HG03342 (cell line): ENCODE measurements around the gene RRP7A.
"Not testable (repeated sequence)": the region's sequence is repeated elsewhere in the genome, so short reads cannot be mapped to it uniquely, and the experiment has no call there.

Experiments
- ATAC-seq: cut with Tn5 transposase; IDR thresholded peaks from one replicate; pipeline ENCODE4 v1.9.1; 2021; ENCODE audit warnings: mild to moderate bottlenecking, moderate library complexity; ENCODE audit not compliant: unreplicated experiment

RRP7A gene, protein sequence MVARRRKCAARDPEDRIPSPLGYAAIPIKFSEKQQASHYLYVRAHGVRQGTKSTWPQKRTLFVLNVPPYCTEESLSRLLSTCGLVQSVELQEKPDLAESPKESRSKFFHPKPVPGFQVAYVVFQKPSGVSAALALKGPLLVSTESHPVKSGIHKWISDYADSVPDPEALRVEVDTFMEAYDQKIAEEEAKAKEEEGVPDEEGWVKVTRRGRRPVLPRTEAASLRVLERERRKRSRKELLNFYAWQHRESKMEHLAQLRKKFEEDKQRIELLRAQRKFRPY

GRCh38 chr22:42519525-42520401, at the start of gene RRP7A:
Gene RRP7A, minus strand, starts transcription at chr22:42519796. Its CDS starts 10 bp downstream, at chr22:42519786.
- peak; percentile 63 for ATAC-seq

- ATAC-seq = not testable (repeated sequence)
Observed at GRCh38 chr22:42567950-42568349, 48.4 kb upstream of the RRP7A start.

DNA sequence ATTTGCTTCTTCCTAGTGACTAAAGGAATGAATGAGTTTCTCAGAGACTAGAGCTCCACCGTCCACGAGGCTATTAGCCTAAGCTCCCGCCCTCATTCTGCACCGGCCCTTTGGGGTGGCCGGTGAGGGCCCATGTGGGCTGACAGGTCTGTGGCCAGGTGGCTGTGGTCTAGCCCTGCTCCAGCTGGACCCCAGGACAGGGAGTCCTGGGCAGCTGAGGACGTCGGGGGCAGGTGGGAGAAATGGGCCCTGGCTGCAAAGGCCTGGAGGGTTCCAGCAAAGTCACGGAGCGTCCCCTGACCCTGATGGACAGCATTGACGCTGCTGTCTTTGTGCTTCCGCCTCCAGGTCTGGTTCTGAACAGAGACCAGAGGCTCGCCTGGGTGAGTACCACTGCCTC, 46.4 kb upstream of the RRP7A start:
- no peak for ATAC-seq

DNA sequence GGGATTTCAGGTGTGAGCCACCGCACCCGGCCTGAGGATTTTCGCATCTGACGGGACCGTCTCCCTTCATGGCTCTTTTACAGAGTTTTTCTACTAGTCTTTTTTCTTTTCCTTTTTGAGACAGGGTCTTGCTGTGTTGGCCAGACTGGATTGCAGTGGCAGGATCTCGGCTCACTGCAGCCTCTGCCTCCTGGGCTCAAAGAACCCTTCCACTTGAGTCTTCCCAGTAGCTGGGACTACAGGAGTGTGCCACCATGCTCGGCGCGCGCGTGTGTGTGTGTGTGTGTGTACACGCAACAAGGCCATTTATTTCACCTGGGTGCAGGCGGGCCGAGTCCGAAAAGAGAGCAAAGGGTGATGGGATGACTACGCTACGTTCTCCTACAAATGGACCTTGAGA, 45.1 kb upstream of the RRP7A start:
- ATAC-seq = no peak

DNA sequence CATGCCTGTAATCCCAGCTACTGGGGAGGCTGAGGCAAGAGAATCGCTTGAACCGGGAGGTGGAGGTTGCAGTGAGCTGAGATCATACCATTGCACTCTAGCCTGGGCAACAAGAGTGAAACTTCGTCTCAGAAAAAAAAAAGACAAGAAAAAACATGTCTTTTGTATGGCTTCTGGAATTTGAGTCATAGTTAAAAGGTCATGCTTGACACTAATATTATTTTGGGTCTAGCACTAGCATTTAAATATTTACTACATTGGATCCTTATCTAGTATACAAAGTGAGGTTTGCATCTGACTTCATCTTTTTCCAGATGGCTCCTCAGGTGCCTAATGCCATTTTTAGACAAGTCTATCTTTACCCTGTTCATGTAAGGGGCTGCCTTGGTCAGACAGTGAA, 44.3 kb upstream of the RRP7A start:
- ATAC-seq = not testable (repeated sequence)

DNA sequence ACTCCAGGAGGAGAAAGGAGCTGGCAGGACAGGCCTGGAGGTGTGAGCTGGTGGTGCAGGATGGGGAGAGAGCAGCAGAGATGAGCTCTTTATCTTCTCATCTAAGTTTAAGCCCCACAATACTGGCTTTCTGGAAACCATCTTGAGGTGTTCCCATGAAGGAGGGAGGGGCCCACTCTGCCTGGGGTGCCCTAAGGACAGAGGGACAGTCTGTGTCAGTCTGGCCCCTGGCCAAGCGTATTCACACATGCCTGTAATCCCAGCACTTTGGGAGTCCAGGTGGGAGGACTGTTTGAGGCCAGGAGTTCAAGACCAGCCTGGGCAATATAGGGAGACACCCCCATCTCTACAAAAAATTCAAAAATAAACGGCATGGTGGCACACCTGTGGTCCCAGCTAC, 43.1 kb upstream of the RRP7A start:
- no peak for ATAC-seq

DNA sequence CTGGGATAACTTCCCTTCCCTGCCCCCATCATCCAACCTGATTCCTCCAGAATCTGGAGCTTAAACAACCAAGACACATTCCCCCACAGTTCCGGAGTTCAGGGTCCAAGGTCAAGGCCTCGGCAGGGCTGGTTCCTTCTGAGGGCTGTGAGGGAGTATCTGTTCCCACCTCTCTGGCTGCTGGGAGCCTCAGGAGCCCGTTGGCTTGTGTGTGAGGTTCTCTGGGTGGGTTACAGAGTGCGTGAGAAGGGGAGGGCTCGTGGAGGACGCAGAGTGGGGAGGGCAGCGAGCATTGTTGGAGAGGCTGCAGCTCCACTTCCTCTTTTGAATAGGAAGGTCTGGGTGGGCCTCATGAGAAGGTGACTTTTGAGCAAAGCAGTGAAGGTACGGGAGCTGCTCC, 42.7 kb upstream of the RRP7A start:
- ATAC-seq = no peak

DNA sequence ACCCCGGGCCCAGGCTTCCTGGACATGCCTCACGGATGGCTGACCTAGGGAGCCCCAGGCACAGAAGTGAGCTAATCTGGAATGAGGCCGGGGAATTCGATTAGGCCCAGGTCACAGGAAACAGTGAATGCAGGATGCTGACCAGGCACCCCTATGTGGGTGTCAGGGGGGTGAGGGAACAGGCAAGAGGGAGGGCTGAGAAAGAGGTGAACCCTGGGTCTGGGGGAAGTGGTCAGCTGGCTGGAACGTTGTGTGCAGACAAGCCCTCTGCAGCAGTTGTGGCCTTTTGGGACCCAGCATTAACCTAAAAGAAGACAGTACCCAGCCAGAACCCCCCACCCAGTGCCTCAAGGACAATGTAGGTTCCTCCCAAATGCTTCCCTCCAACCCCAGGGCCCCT, 42.3 kb upstream of the RRP7A start:
- ATAC-seq = no peak

GRCh38 chr22:42560781-42561180, 41.2 kb upstream of the RRP7A start:
- ATAC-seq = no peak

- ATAC-seq = no peak
Observed at GRCh38 chr22:42560381-42560780, 40.8 kb upstream of the RRP7A start.

- ATAC-seq = no peak
Observed at GRCh38 chr22:42553475-42554361, 34.1 kb upstream of the RRP7A start, which contains the start of gene SERHL2. Gene SERHL2, plus strand, starts transcription at chr22:42553956. Its CDS starts 65 bp downstream, at chr22:42554021.

GRCh38 chr22:42552294-42552647, 32.7 kb upstream of the RRP7A start:
- not testable (repeated sequence) for ATAC-seq

DNA sequence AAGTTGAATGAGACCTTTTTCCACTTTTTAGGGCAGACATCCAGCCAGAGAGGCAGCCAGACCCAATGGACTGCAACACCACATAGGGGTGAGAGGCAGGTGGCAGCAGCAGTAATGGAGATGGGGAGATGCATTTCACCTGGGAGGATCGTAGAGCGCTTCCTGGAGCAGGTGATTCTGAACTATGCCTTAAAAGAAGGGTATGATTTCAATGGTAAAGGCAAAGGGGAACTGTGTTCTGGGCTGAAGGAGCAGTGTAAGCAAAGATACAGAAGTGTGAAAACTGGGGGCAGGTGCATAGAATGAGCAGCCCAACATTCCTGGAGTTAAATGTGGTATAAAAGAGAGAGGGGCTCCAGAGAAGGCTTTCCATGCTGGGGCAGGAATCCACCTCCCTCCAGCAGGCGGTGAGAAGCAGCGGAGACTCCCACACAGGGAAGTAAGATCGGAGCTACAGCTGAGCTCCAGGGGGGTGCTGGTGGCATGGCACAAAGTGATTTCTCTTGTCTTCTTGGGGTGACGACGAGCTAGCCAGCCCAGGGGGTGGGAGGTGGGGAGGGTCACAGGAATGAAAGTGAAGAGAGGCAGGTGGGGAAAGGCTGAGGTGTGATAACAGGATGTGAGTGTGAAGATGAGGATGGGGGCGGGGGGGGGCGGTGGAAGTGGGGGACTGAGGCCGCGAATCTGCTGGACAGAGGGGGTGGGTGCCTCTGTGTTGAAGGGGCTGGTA, 29.9 kb upstream of the RRP7A start:
- no peak for ATAC-seq

DNA sequence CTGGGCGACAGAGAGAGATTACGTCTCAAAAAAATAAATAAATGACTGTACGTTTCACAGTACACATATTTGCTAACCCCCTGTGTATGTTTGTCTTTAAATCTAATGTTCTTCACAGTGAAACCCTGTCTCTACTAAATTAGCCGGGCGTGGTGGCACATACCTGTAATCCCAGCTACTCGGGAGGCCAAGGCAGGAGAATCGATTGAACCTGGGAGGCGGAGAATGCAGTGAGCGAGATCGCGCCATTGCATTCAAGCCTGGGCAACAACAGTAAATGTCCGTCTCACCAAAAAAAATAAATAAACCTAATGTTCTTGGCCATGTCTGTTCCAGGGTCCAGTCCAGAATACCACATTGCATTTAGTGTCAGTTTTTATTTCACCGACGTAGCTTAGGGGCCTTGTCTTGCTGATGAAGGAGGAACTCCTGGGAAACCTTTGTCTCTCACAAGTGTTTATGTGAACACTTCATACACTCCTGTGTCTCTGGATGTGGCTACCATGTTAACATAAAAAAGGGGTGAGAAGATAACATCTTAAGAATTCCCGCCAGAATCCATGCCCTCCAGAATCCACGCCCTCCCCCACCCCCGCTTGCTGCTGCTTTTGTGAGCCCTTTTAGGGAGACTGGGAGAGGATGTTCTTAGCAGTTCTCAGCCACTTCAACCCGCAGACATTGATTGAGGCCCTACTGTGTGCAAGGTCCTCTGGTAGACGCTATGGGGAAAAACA, 29.2 kb upstream of the RRP7A start:
- ATAC-seq = no peak

GRCh38 chr22:42548126-42548525, 28.5 kb upstream of the RRP7A start:
- ATAC-seq = not testable (repeated sequence)

GRCh38 chr22:42547562-42547961, 28.0 kb upstream of the RRP7A start:
- ATAC-seq = no peak

GRCh38 chr22:42544686-42545085, 25.1 kb upstream of the RRP7A start:
- no peak for ATAC-seq

GRCh38 chr22:42539236-42539771, 19.7 kb upstream of the RRP7A start:
- ATAC-seq = not testable (repeated sequence)

DNA sequence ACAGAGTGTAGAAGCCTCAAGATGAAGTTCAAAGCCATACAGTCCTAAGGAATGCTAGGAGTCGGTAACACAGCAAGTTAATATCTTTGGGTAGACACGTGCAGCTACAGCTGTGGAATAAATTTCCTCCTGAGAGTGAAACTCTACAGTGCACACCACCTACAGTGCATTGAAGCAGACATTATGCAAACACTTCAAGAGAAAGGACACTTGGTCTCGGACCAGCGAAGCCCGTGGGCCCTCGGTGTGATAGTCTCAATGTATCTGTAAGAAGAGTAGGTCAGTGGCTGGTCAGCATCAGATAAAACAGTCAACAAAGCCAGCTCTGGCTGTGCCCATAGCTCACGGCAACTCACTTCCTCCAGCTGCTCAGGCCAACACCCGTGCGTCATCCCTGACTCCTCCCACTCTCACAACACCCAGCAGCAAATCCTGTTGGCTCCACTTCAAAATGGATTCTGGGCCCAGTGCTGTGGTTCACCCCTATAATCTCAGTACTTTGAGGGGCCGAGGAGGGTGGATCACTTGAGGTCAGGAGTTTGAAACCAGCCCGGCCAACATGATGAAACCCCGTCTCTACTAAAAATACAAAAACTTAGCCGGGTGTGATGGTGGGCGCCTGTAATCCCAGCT, 17.7 kb upstream of the RRP7A start:
- peak; percentile 48 for ATAC-seq
